Measurements from ENCODE around the gene PTPRD.

The PTPRD gene

GRCh38 chr9:10059044-10059443, 553.8 kb downstream of the PTPRD start:
- in situ Hi-C loops (cut with MboI; ENCODE audit: low sequenced_read_pairs): no loop called here

GRCh38 chr9:10055886-10056395, 556.9 kb downstream of the PTPRD start:
- in situ Hi-C loops (cut with MboI; ENCODE audit: low sequenced_read_pairs): no loop called here

DNA sequence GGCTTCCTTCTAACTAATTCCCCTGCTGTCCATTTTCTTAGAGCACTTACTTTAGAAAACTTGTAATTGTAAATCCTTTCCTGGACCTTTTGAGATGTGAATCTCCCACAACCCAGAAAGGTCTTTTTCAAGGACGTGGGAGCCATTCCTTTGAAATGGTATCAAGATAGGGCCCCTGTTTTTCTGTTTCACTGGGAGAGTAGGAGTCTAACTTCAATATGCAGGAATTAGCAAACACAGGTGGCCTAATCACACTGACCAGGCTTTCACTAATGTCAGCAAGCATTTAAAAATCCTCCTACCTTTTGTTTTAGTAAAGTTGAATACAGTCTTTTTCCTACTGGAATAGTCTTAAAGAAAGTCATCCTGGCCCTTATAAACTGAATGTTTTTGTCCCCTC, 558.3 kb downstream of the PTPRD start:
- in situ Hi-C loops (cut with MboI; ENCODE audit: low sequenced_read_pairs): no loop called here

- in situ Hi-C loops (cut with MboI; ENCODE audit: low sequenced_read_pairs): no loop called here
Measured at GRCh38 chr9:10052916-10053315, 559.9 kb downstream of the PTPRD start.

DNA sequence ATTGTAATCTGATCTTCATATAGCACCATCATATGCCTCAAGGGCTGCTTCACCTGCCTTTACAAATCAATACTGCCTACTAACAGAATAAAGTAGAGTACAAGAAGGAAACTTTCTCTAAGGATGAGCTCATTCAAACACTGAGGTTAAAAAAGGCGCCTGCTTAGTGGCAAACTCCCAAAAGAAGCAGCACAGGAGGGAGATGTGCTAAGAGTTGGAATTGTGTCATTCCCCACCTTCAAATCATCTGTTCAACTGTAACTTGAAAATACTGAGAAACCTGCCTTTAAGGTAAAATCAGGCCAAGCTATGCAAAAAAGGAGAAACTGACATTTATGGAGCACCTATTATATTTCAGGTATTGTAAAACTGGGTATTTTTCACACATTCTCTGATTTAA, 560.6 kb downstream of the PTPRD start:
- in situ Hi-C loops (cut with MboI; ENCODE audit: low sequenced_read_pairs): no loop called here

- in situ Hi-C loops (cut with MboI; ENCODE audit: low sequenced_read_pairs): no loop called here
Measured at GRCh38 chr9:10050016-10050415, 562.8 kb downstream of the PTPRD start.

- in situ Hi-C loops (cut with MboI; ENCODE audit: low sequenced_read_pairs): no loop called here
Measured at GRCh38 chr9:10048994-10049393, 563.8 kb downstream of the PTPRD start.

DNA sequence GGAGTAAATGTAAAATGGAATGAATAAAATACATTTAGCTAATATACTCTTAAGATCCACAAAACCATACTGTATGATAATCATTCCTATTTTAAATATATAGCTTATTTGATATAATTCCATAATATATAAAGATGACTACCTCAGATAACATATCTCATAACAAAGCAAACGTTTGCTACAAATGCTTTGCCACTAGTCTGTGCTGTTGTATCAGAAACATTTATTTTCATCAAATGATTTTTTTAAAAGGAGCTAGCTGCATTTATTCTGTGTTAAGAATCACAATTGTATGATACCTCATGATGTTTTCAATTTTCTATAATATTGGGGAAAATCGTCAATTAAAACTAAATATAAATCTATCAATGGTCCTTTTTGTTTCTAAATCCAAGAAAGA, 567.2 kb downstream of the PTPRD start:
- in situ Hi-C loops (cut with MboI; ENCODE audit: low sequenced_read_pairs): no loop called here

DNA sequence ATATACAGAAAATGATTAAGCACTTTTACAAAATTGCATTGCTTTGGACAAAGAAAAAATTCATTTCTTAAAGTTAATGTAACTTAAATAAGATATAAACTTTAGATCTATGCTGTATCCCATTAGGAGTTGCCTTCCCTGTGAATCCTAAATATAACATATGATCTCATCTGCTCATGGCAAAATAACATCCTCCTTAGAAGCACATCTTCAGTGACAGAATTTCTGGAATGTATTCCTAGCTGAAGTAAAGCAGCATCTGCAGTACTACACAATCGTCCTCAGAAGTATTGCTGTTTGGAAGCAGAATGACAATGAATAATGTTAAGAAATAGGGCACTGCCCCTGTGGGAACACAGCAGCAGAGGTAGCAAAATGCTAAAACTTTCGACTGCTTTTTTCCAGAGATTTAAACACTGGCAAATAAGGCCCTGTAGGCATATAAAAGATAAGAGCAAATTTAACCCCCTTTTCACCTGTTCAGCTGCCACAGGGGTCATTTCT, 571.0 kb downstream of the PTPRD start:
- in situ Hi-C loops (cut with MboI; ENCODE audit: low sequenced_read_pairs): no loop called here

GRCh38 chr9:10036095-10036494, 576.7 kb downstream of the PTPRD start:
- in situ Hi-C loops (cut with MboI; ENCODE audit: low sequenced_read_pairs): no loop called here

DNA sequence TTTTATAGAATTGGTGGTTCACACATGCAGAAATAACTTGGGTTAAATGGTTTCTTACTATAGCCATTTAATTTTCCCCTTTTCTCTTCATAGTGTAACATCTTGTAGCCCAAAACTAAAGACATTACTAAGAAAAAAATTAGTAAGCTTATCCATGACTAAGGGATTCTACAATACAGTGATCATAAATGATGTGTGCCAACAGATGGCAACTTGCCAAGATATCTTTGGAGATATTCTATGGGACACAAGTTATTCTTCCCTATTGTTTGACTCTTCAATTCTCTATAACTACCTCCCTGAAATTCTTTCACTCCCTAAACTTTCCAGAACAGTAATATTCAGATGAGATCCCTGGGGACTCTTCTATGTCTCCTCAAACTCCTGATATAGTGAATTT, 580.6 kb downstream of the PTPRD start:
- in situ Hi-C loops (cut with MboI; ENCODE audit: low sequenced_read_pairs): no loop called here

DNA sequence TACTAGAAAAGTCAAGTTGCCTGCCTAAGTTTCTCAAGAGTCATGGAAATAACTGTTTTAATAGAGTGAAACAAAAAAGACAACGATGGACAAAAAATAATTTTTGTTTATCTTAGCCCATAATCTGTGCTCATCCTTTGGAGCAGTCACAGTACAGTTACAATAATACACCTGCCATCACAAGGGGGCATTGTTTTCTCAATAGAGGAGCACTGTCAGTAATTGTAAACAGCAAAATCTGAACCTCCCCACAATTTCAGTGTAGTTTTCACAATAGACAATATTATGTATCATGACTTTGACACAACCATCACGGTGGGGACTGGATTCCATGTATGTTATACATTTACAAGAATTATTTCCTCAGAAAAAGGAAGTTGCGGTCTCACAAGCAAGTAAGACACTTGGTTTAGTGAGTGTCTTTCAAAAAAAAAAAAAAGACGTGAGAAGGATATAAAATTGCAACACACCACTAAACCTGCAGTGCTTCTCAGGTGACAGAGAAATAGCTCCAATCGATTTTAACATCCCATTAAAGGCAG, 586.3 kb downstream of the PTPRD start:
- in situ Hi-C loops (cut with MboI; ENCODE audit: low sequenced_read_pairs): no loop called here

- in situ Hi-C loops (cut with MboI; ENCODE audit: low sequenced_read_pairs): no loop called here
Measured at GRCh38 chr9:10015755-10016154, 597.0 kb downstream of the PTPRD start.

GRCh38 chr9:10014889-10015288, 597.9 kb downstream of the PTPRD start:
- in situ Hi-C loops (cut with MboI; ENCODE audit: low sequenced_read_pairs): no loop called here

- in situ Hi-C loops (cut with MboI; ENCODE audit: low sequenced_read_pairs): no loop called here
Measured at GRCh38 chr9:10009401-10009800, 603.4 kb downstream of the PTPRD start.

DNA sequence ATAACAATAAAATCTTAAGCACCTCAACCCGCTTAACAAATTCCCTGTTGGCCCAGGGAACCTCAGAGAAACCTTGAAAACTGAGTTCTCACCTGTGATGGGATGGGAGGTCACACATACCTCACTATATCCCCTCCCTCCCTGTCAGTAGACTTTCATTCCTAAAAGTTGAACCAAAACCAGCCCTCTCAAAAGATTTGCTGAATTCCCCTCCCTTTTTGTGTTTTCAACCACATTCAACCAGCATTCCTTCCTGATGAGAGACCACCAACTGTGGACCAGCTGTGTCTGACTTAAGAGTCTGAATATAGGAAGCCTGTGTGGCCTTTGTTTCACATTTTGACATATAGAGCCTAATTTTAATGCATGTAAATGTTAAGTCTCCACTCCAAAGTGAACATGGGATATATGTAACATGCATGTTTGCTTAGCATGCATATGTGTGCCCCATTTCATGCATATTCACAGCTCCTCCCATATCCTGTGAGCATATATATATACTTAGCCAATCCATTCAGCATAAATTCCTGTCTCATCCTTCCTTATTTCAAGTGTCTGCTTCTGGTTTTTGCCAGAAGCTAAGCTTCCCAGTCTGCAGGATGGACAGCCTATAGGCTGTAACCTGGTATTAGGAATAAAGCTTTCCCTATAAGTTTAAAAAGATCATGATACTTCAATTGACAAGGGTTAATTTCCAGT, 604.6 kb downstream of the PTPRD start:
- in situ Hi-C loops (cut with MboI; ENCODE audit: low sequenced_read_pairs): no loop called here

GRCh38 chr9:10007356-10007755, 605.4 kb downstream of the PTPRD start:
- in situ Hi-C loops (cut with MboI; ENCODE audit: low sequenced_read_pairs): no loop called here

DNA sequence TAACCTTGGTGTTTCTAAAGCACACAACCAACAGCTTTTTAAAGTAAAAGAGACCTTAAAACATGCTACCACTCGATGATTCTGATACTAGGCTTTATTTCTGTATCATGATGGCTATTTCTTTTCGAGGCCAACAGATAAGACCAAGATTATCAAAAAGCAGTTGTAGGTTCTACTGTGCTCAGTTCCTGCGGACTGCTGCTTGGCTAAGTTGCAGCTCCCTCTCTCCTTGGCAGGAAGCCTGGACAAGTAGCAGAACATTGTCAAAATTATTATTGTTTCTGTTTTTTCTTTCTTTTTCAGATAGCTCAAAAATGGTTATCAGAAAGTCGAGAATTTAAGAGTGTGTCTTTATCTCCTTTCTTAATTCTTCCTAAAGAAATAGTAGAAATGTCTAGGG, 607.6 kb downstream of the PTPRD start:
- in situ Hi-C loops (cut with MboI; ENCODE audit: low sequenced_read_pairs): no loop called here

DNA sequence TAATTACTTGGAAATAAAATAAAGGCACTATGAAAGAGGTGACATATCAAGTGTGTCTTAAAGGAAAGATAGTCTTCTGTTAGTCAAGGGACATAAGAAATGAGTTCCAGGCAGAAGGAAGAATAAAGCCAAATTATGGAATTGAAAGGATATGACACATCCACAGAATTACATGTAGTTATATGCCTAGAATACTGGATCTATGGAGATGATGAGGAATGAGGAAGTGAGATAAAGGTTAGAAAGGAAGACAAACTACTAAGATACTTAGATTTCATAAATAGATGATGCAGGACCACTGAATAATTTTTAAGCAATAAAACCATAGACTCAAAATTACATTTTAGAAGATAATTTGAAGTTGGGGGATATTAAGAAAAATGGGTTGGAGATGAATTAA, 609.8 kb downstream of the PTPRD start:
- in situ Hi-C loops (cut with MboI; ENCODE audit: low sequenced_read_pairs): no loop called here

DNA sequence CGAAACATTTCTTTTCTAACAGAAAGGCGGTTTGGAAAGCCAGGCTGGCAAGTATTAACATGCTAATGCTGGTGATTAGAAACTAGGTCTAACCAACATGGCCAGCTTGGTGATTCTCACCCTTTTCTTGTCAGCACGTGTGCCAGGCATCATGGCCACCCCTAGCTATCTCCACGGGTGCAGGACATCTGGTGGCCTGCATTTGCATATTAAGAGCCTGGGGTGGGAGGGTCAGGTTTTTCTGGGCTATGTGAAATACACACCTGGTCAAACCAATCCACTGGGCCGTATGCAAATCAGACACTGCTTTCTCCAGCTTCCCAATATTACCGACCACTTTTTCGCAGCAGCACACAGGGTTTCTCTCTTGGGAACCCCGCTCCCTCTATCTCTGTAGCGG, 612.1 kb downstream of the PTPRD start:
- in situ Hi-C loops (cut with MboI; ENCODE audit: low sequenced_read_pairs): no loop called here

DNA sequence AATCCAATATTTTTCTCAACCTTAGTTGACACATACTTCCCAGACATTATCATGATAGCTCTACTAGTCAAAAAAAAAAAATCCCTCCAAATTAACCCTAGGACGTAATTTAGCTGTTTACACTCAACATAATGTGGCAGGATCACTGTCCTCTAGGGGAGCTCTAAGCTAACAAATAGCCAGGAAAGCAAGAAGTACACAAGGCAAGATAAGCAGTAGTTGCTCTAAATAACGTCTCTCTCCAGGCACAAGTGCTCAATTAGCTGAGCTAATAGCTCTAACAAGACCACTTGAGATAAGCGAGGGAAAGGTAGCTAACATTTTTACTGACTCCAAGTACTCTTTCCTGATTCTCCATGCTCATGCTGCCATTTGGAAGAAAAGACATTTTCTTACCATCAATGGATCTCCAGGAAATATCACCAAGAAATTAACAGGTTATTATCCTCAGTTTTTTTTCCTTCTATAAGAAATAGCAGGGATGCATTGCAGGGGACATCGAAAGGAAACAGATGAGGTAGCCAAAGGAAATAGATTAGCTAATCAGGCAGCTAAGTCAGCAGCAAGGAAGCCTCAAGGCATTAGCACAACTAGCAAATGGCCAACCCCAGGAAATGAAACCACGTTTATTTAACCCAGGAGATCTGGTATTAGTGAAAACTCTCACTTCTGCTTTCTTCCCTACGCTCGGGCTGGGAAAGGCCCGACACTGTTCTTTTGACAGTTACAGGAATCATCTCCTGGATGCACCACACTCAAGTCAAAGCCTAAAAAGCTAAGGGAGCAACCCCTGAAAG, 614.1 kb downstream of the PTPRD start:
- in situ Hi-C loops (cut with MboI; ENCODE audit: low sequenced_read_pairs): no loop called here

- in situ Hi-C loops (cut with MboI; ENCODE audit: low sequenced_read_pairs): no loop called here
Measured at GRCh38 chr9:9997585-9997984, 615.2 kb downstream of the PTPRD start.
